SH-SY5Y (cell line): Measurements from ENCODE around the gene SLC66A1.

Source experiments
- GATA2 ChIP-seq: IDR thresholded peaks from 2 replicates; pipeline ENCODE4 v1.6.1; 2011; ENCODE audit warnings: mild to moderate bottlenecking, low read depth, low read length
- GATA3 ChIP-seq: IDR thresholded peaks from 2 replicates; pipeline ENCODE4 v1.6.1; 2011; ENCODE audit warnings: low read depth, mild to moderate bottlenecking, low read length, moderate library complexity

- TF ChIP-seq GATA2 (no peak), GATA3 (no peak)
These were observed 28.2 kb upstream of the SLC66A1 start for GRCh38 chr1:19283891-19284290.
